Esophagus squamous epithelium (tissue), 4 donors: ENCODE measurements around the gene ZNF77.

Experiments used
- POLR2A ChIP-seq, 4 donors: fragments of 450-650 bp; IDR thresholded peaks; one replicate each; pipeline ENCODE4 v1.6.1; 2017; ENCODE audit warnings: antibody characterized with exemption in 4 of 4, mild to moderate bottlenecking in 4 of 4, moderate library complexity in 3 of 4
- TF ChIP-seq, protein P1 (sequence below), 6 experiments: fragments of 450-650 bp in 4 of 6; fragments of 200-600 bp in 2 of 6; sonication (generic) in 2 of 6; IDR thresholded peaks; one replicate each; pipeline ENCODE4 v1.5.1; 2016 to 2019; ENCODE audit warnings: antibody characterized with exemption in 6 of 6, mild to moderate bottlenecking in 4 of 6, moderate library complexity in 4 of 6

GRCh38 chr19:2978772-2979171 is 34.0 kb upstream of the ZNF77 start:
- TF ChIP-seq, protein P1, sequence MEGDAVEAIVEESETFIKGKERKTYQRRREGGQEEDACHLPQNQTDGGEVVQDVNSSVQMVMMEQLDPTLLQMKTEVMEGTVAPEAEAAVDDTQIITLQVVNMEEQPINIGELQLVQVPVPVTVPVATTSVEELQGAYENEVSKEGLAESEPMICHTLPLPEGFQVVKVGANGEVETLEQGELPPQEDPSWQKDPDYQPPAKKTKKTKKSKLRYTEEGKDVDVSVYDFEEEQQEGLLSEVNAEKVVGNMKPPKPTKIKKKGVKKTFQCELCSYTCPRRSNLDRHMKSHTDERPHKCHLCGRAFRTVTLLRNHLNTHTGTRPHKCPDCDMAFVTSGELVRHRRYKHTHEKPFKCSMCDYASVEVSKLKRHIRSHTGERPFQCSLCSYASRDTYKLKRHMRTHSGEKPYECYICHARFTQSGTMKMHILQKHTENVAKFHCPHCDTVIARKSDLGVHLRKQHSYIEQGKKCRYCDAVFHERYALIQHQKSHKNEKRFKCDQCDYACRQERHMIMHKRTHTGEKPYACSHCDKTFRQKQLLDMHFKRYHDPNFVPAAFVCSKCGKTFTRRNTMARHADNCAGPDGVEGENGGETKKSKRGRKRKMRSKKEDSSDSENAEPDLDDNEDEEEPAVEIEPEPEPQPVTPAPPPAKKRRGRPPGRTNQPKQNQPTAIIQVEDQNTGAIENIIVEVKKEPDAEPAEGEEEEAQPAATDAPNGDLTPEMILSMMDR (IDR thresholded peaks at IDR 0.05): no peak
- TF ChIP-seq POLR2A (IDR thresholded peaks at IDR 0.05): no peak
